ENCODE results near the gene PDZD2. TPM values are rescaled to one million over a fixed set of nuclear protein-coding genes. Genes with fewer than 3 reads are reported as not detected.

PDZD2 gene
- polyA plus RNA-seq, 1 donor from 2014 or later = 3.1 TPM

DNA sequence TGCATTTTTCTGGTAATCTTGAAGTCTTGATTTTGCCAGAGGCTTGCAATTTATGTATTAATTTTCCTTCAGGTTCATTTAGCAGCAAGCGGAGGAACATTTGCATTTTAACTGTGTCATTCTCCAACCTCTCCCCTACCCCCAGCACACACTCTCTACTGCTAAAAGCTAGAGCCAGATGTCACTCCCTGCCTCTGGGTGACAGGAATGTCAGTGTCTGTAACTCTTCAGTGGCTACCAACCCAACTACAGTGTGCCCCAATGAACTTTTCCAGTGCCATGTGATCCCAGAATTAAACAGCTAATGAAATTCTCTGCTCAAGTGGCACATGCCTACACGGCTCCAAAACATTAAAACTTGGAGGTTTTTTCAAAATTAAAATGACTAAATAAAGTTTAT, 274.9 kb downstream of the PDZD2 start:
- Histone ChIP-seq H3K9ac (ENCODE audit: low read length) (no peak overlapping the region), H3K9me2 (ENCODE audit: insufficient read depth, low read length) (no peaks in the 10 kb centered on the region), H3K27me3 (ENCODE audit: insufficient read depth, low read depth, low read length) (no peaks in the 10 kb centered on the region), H3K4me3 (ENCODE audit: low read length) (no peak overlapping the region), H3K9me3 (ENCODE audit: low read length) (no peaks in the 10 kb centered on the region), H3F3A (ENCODE audit: insufficient read depth, low read length, poor library complexity, severe bottlenecking) (no peaks in the 10 kb centered on the region), H4K20me1 (ENCODE audit: insufficient read depth) (no peaks in the 10 kb centered on the region), H3K79me2 (replicated peaks; ENCODE audit: insufficient read depth, low read length) (no peaks in the 10 kb centered on the region), H3K4me2 (ENCODE audit: low read length) (no peak overlapping the region), H3K36me3 (ENCODE audit: insufficient read depth, low read length) (no peaks in the 10 kb centered on the region), H2AFZ (ENCODE audit: low read depth, low read length) (no peak overlapping the region), H3K27ac (ENCODE audit: low read length) (no peak overlapping the region)
- TF ChIP-seq MXI1 (conservative IDR thresholded peaks at IDR 0.05; ENCODE audit: poor library complexity, severe bottlenecking) (no peak), SMC3 (conservative IDR thresholded peaks at IDR 0.05; ENCODE audit: poor library complexity) (no peak), EZH2 (IDR thresholded peaks at IDR 0.05; ENCODE audit: borderline replicate concordance, insufficient read depth, low read length, poor library complexity, severe bottlenecking) (no peak), RAD21 (conservative IDR thresholded peaks at IDR 0.05) (no peak), POLR2AphosphoS5 (IDR thresholded peaks at IDR 0.05) (no peak), EP300 (conservative IDR thresholded peaks at IDR 0.05; ENCODE audit: poor library complexity, severe bottlenecking) (no peak), TAF1 (IDR thresholded peaks at IDR 0.05; ENCODE audit: low read depth) (no peak)
- TF ChIP-seq, protein P1, sequence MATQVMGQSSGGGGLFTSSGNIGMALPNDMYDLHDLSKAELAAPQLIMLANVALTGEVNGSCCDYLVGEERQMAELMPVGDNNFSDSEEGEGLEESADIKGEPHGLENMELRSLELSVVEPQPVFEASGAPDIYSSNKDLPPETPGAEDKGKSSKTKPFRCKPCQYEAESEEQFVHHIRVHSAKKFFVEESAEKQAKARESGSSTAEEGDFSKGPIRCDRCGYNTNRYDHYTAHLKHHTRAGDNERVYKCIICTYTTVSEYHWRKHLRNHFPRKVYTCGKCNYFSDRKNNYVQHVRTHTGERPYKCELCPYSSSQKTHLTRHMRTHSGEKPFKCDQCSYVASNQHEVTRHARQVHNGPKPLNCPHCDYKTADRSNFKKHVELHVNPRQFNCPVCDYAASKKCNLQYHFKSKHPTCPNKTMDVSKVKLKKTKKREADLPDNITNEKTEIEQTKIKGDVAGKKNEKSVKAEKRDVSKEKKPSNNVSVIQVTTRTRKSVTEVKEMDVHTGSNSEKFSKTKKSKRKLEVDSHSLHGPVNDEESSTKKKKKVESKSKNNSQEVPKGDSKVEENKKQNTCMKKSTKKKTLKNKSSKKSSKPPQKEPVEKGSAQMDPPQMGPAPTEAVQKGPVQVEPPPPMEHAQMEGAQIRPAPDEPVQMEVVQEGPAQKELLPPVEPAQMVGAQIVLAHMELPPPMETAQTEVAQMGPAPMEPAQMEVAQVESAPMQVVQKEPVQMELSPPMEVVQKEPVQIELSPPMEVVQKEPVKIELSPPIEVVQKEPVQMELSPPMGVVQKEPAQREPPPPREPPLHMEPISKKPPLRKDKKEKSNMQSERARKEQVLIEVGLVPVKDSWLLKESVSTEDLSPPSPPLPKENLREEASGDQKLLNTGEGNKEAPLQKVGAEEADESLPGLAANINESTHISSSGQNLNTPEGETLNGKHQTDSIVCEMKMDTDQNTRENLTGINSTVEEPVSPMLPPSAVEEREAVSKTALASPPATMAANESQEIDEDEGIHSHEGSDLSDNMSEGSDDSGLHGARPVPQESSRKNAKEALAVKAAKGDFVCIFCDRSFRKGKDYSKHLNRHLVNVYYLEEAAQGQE (IDR thresholded peaks at IDR 0.05; ENCODE audit: borderline replicate concordance) = no peak
- TF ChIP-seq, protein P2, sequence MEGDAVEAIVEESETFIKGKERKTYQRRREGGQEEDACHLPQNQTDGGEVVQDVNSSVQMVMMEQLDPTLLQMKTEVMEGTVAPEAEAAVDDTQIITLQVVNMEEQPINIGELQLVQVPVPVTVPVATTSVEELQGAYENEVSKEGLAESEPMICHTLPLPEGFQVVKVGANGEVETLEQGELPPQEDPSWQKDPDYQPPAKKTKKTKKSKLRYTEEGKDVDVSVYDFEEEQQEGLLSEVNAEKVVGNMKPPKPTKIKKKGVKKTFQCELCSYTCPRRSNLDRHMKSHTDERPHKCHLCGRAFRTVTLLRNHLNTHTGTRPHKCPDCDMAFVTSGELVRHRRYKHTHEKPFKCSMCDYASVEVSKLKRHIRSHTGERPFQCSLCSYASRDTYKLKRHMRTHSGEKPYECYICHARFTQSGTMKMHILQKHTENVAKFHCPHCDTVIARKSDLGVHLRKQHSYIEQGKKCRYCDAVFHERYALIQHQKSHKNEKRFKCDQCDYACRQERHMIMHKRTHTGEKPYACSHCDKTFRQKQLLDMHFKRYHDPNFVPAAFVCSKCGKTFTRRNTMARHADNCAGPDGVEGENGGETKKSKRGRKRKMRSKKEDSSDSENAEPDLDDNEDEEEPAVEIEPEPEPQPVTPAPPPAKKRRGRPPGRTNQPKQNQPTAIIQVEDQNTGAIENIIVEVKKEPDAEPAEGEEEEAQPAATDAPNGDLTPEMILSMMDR (IDR thresholded peaks at IDR 0.05; ENCODE audit: poor library complexity, severe bottlenecking) = no peak

DNA sequence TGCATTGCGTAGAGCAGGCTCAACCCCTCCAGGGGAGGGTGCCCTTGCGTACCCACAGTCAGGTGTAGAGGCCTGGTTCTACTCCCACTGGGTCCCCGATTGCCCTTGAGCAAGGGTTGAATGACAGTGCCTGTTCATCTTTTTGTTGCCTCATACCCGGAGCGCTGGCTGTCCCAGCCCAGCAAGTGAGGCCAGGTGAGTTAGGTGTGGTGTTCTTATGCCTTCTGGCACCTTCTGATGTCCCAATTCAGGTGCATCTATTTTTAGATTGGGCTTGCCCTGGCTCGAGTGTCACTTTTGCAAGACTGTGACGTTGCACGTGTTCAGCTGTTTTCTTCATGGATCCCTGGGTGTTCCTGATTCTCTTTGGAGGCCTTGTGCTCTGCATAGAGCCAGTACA, 277.4 kb downstream of the PDZD2 start:
- H3K27ac ChIP-seq (ENCODE audit: low read length) = no peak overlapping the region
- H3K4me3 ChIP-seq (ENCODE audit: low read length) = no peak overlapping the region
- H4K20me1 ChIP-seq (ENCODE audit: insufficient read depth) = no peaks in the 10 kb centered on the region
- H3K9me2 ChIP-seq (ENCODE audit: insufficient read depth, low read length) = no peaks in the 10 kb centered on the region
- H3F3A ChIP-seq (ENCODE audit: insufficient read depth, low read length, poor library complexity, severe bottlenecking) = no peaks in the 10 kb centered on the region
- H3K9ac ChIP-seq (ENCODE audit: low read length) = no peak overlapping the region
- H3K36me3 ChIP-seq (ENCODE audit: insufficient read depth, low read length) = no peaks in the 10 kb centered on the region
- H3K9me3 ChIP-seq (ENCODE audit: low read length) = no peaks in the 10 kb centered on the region
- no peak for TF ChIP-seq RAD21 (conservative IDR thresholded peaks at IDR 0.05)
- TF ChIP-seq SMC3 (conservative IDR thresholded peaks at IDR 0.05; ENCODE audit: poor library complexity) = no peak
- no peak for TF ChIP-seq POLR2AphosphoS5 (IDR thresholded peaks at IDR 0.05)
- TF ChIP-seq, protein P2 (IDR thresholded peaks at IDR 0.05; ENCODE audit: poor library complexity, severe bottlenecking) = no peak
- TF ChIP-seq, protein P1 (IDR thresholded peaks at IDR 0.05; ENCODE audit: borderline replicate concordance) = no peak
- no peak for TF ChIP-seq MXI1 (conservative IDR thresholded peaks at IDR 0.05; ENCODE audit: poor library complexity, severe bottlenecking)
- H3K4me2 ChIP-seq (ENCODE audit: low read length) = no peak overlapping the region
- no peaks in the 10 kb centered on the region for H3K27me3 ChIP-seq (ENCODE audit: insufficient read depth, low read depth, low read length)
- no peak overlapping the region for H2AFZ ChIP-seq (ENCODE audit: low read depth, low read length)
- no peaks in the 10 kb centered on the region for H3K79me2 ChIP-seq (replicated peaks; ENCODE audit: insufficient read depth, low read length)
